HL-60/S4 treated with retinoic acid at 250 ng/mL for 4 days and 3 days (cell line): ENCODE measurements around the gene CAMK2B.
"Not testable (repeated sequence)": the region's sequence is repeated elsewhere in the genome, so short reads cannot be mapped to it uniquely, and the experiment has no call there.

ENCODE experiments used
- in situ Hi-C: fragments of 300-500 bp; cut with MboI; formaldehyde crosslinking; loops from 2 replicates; pipeline ENCODE4 v1.7.0; 2022; ENCODE audit warnings: low sequenced_read_pairs

Gene CAMK2B

GRCh38 chr7:44200163-44200562 is 125.2 kb downstream of the CAMK2B start:
- in situ Hi-C loops: not testable (repeated sequence)

- in situ Hi-C loops: no loop called here
Measured at GRCh38 chr7:44197474-44197873, 127.9 kb downstream of the CAMK2B start.

DNA sequence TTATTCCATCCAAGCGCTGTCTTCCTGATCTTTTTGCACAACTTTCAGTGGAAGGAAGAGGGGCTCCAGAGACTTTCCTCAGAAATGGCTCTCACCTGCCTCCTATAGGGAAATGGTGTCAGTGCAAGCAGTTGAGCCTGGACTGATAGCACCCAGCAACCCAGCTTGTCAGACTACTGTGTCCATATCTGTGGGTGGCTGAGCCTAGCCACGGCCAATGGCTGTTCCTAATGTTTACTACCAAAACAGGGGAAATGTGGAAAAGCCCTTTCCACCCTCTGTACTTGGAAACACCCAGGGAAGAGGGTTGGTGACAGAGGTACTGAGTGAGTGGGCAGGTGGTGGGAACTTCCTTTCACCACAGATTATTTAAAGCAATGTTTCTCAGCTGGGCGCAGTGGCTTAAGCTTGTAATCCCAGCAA is 128.9 kb downstream of the CAMK2B start:
- in situ Hi-C loops: no loop called here

GRCh38 chr7:44195889-44196288 is 129.5 kb downstream of the CAMK2B start:
- in situ Hi-C loops: no loop called here

- in situ Hi-C loops: no loop called here
Measured at GRCh38 chr7:44194562-44195145, 130.7 kb downstream of the CAMK2B start.

DNA sequence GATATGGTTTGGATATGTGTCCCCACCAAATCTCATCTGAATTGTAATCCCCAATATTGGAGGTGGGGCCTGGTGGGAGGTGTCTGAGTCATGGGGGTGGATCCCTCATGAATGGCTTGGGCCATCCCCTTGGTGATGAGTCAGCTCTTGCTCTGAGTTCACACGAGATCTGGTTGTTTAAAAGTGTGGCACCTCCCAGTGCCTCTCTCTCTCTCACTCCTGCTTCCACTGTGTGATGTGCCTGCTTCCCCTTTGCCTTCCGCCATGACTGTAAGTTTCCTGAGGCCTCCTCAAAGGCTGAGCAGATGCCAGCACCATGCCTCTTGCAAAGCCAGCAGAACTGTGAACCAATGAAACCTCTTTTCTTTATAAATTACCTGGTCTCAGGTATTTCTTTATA is 131.3 kb downstream of the CAMK2B start:
- in situ Hi-C loops: no loop called here

DNA sequence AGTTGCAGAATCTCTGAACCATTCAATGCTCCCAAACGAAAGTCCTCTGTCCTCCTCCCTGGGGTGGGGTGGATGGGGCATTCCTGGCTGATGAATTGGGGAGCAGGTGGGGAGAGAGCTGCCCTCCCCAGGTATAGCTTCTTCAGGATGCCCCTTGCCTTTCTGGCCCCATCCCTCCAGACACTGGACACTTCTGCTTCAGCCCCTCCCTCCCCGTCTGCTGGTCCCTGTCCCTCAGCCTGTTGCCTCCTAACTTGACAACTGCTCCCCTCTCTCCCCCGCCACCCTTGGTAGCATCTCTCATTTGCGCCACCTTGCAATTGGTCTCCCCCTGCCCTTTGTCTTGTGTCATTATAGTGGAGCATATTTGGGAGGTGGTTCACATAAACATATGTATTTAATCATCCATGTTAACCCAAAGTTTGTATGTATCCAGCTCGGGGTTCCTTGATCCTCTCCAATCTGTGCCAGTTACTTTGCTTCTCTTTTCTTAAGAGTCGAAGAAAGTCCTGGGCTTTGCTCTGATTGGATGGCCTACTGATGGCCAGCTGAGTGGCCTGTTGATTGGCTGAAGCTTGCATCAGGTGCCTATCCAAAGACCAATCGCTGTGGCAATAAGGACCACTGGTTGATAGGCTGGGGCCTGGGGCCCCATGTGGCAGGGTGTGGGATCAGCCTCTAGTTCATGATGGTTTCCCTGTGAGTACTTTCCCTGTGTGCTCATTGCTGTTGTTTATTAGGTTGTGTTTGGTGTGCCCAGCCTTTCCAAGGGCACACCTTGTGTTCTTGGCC is 132.2 kb downstream of the CAMK2B start:
- in situ Hi-C loops: no loop called here

DNA sequence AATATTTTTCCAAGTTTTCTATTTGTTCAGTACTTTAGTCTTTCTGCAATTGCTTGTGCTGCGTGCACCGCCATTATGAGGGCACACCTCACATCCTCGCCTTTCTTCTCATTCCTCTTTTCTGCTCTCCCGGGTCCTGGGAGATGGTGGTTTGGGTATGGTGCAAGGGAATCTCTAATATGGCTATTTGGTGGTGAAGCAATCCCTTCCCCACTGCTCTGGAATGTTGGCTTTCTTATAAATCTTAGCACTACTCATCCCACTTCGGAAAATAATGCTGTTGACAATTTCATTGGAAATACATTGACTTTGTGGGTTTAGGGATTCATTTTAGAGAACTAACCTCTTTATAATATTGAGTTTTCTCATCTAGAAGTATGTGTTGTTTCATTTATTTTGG is 134.2 kb downstream of the CAMK2B start:
- in situ Hi-C loops: no loop called here

DNA sequence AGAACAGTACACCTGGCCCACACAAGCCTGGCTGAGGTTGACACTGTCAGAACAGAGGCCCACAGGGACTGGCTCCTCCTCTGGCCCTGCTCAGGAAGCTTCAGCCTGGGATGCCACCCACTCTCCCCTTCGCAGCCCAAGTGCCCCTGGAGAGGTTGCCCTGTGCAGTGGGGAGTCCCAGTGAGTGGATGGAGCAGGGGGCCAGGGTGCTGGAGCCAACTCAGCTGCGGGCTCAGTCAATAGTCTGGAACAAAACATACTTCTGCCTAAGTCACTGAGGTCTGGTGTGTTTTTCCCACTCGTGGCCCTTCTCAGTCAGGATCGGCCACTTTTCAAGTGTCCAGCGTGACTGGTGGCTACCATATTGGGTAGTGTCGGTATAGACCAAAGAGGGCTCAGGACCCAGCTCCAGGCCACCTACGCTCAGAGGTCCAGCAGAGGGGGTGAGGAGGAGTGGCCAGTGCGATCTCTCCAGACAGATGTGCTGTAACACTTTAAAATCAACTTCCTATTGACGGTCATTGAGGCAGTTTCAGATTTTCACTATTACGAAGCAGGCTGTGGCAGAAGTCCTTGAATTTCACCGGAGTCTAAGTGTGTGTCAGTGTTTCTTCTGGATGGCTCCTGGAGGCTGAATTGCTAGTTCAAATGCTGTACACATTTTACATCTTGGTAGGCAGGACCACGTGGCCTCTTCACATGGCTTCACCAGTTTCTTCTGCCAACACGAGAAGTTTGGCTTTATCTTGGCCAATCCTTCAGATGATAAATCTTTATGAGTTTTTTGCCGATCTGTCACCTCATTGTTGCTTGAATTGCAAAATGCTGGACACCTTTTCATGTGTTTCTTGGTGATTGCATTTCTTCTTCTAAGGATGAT is 135.2 kb downstream of the CAMK2B start:
- in situ Hi-C loops: no loop called here

- in situ Hi-C loops: no loop called here
Measured at GRCh38 chr7:44189286-44189992, 136.0 kb downstream of the CAMK2B start, which contains the start of gene GCK. GCK (minus strand) TSS chr7:44189439; CDS start chr7:44188953, 486 bp downstream.

DNA sequence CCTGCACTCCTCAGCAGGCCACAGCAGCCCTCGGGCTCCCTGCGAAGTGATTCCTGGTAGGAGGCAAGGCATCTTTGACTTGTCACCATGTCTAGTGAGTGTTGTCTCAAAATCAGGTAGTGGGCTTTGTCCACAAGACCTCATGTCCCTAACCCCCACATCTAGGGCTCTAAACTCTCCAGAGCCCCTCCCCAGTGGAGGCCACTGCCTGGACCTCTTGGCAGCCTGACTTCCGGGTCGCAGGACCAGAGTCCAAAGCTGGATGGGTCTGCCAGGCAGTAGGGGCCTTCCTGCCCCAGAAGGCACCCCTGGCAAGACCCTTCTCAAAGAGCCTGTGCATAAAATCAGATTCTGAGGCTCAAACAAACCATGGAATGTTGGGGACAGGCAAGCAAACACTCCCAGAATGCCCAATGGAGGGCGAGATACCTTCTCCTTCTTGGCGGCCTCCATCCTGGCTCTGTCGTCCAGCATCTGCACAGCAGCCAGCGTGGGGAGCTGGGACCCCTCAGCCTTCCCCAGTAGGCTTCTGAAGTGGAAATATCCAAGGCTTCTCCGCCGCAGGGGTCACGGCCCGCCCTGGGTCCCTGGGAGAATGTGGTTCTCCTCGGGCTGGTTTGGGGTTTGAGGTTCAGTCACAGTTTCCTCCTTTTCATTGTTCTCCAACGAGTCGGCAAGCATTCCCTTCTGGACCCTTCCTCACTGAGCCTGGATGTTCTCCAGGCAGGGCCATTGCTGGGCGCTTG is 136.7 kb downstream of the CAMK2B start:
- in situ Hi-C loops: no loop called here

- in situ Hi-C loops: no loop called here
Measured at GRCh38 chr7:44187636-44188416, 137.6 kb downstream of the CAMK2B start.

GRCh38 chr7:44186736-44187135 is 138.7 kb downstream of the CAMK2B start:
- in situ Hi-C loops: no loop called here

DNA sequence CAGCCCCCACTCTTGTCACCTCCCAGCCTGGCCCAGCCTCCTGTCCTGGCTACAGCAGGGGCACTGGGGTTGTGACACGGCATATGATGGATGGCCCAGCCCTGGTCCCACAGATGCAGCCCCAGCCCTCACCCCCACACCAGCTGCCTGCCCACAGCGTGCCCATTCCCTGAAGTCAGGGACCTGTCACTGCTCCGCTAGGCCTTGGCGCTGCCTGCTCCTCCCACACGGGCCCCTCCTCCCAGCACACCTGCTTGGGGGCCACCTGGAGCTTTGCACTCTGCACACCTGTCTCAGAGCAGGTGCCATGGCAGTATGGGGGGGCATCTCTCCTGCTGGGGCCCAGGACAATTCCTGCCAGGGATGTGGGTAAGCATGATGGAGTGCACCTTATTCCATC is 139.7 kb downstream of the CAMK2B start:
- in situ Hi-C loops: no loop called here

DNA sequence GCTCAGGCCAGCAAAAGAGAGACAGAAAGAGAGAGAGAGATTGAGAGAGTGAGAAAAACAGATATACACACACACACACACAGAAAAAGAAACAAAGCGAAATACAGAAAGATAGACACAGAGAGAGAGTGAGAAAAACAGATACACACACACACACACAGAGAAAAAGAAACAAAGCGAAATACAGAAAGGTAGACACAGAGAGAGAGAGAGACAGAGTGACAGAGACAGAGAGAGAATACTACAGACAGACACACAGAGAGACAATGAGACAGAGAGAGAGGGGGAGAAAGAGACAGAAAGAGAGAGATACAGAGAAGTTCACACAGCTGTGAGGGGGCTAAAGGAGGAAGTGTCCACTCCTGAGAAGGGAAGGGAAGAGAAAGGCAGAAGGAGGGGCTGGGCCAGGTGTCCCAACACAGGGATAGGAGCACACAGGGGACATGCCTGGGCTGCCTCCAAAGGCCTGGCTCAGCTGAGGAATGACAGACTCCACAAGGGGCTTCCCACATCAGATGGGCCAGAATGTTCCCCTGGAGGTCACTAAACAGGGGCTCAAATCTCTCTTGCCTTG is 140.4 kb downstream of the CAMK2B start:
- in situ Hi-C loops: no loop called here

DNA sequence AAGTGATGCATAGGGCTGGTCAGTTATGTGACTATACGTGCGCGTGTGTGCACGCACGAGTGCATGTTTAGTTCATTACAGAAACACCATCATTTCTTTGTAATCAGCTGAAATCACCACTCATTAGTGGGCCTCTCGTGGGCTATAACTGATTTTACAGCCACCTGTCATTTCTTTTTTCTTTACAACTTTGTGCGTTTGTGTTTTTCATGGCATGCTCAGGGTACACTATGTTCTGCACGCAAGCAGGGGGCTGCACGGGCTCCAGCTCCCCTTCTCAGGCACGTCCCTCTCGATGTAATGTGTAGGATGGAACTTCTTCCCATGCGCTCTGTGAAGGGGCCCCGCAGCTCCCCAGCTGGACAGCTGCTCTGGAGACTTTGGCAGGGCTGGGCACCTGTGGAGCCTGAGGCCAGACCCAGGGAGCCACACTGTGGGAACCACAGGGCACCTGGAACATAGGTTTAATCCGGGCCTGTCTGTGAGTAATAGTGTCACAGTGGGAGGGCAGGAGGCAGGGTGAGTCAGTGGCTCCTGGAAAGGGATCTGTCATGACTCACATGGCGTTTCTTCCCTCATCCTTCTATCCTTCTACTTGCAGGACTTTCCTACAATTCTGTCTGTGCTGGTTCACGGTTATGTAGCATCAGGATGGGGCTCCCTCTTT is 141.1 kb downstream of the CAMK2B start:
- in situ Hi-C loops: no loop called here

DNA sequence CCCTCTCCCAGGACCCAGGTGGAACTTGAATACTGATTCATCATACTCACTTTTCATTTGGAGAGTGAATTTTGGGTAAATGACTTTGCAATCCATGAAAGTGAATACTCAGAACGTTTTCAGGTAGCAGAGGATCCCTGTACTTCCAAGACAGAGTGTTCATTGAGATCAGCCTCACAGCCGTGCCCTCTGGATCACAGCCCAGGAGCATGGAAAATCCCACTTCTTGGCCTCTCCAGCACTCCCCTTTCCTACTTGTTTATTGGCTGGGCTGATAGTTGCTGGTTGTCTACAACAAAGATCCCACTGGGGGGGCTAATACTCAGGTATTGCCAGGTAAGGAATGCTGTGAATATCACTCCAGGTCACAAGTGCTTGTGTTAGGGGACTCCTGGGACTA is 142.0 kb downstream of the CAMK2B start:
- in situ Hi-C loops: no loop called here

DNA sequence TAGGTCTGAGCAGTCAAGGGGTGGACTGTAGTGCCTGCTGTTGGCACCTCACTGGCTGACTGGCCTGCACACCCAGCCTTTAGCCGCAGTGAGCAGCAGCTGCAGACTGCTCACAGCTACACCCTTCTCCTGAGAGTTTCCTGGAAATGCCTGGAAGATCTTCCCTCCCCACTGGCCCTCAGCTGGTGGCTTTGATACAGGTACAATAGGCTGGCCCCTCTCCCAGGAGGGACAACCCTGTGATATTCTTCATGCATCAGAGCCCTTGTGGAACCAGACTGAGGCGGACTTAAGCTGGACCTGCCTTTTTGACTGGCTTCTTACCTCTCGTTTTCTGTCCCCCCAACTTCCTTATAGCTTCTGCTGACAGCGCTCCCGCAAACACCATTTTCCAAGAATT is 142.6 kb downstream of the CAMK2B start:
- in situ Hi-C loops: no loop called here

DNA sequence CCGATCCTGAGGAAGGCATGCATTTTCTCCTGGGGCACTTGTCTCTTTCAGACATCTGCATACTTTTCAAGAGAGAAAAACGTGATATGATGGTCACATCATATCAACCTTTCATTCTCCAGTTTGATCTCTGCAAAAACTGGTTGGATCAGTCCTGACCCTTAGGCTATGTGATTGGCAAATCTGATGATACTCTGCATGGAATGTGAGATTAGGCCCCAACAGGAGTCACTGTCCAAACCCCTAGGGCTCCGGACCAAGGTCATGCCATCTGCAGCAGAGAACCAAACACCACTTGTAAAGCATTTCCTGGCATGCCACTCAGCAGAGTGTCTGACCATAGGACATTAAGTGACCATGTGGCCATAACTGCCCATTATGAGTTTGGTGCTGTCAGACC is 144.8 kb downstream of the CAMK2B start:
- in situ Hi-C loops: no loop called here
